Aorta (tissue), 5 donors: ENCODE results near the gene TRMT10A. TPM values are rescaled to one million over a fixed set of nuclear protein-coding genes. Genes with fewer than 3 reads are reported as not detected.
A peak's percentile ranks its signal among the peaks of the same experiment; 100 is the strongest.
"Not testable (repeated sequence)": the region's sequence is repeated elsewhere in the genome, so short reads cannot be mapped to it uniquely, and the experiment has no call there.

Experiments used
- ATAC-seq: fragments of 200-7000 bp; cut with Tn5 transposase; one replicate; pipeline ENCODE4 v1.9.1; 2022; ENCODE audit warnings: moderate library complexity; ENCODE audit not compliant: low FRiP score
- DNase-seq, 2 donors: peaks; one replicate each; pipeline ENCODE4 v3.0.0-alpha.2; 2020
- H3K27ac ChIP-seq, 2 donors: one replicate each; pipeline ENCODE4 v1.5.1; 2013; ENCODE audit warnings: low read length in 2 of 2, mild to moderate bottlenecking in 2 of 2, moderate library complexity in 2 of 2, control low read depth in 1 of 2, inconsistent platforms in 1 of 2, low read depth in 1 of 2
- H3K27me3 ChIP-seq, 2 donors: one replicate each; pipeline ENCODE4 v1.6.1; 2013; ENCODE audit warnings: control low read depth in 1 of 2, low read length in 1 of 2, mild to moderate bottlenecking in 1 of 2, moderate library complexity in 1 of 2; ENCODE audit not compliant: insufficient read depth in 2 of 2, control insufficient read depth in 1 of 2
- H3K36me3 ChIP-seq, 2 donors: one replicate each; pipeline ENCODE4 v1.6.1; 2013; ENCODE audit warnings: control low read depth in 1 of 2, low read length in 1 of 2, mild to moderate bottlenecking in 1 of 2; ENCODE audit not compliant: insufficient read depth in 2 of 2, control insufficient read depth in 1 of 2
- H3K4me1 ChIP-seq, 2 donors: one replicate each; pipeline ENCODE4 v1.6.1; 2013; ENCODE audit warnings: low read length in 2 of 2, control low read depth in 1 of 2, mild to moderate bottlenecking in 1 of 2, moderate library complexity in 1 of 2; ENCODE audit not compliant: insufficient read depth in 2 of 2, control insufficient read depth in 1 of 2
- H3K4me3 ChIP-seq, 2 donors: one replicate each; pipeline ENCODE4 v1.5.1; 2013; ENCODE audit warnings: low read length in 2 of 2, control low read depth in 1 of 2, mild to moderate bottlenecking in 1 of 2
- H3K9me3 ChIP-seq: one replicate; pipeline ENCODE4 v1.6.1; 2013; ENCODE audit warnings: mild to moderate bottlenecking, low read length; ENCODE audit not compliant: control insufficient read depth
- WGBS, 2 donors: extraction: QIAGEN DNeasy Blood & Tissue Kit; methylation state at CpG; one replicate each; pipeline ENCODE4 v1.1.7; 2013; 5-methylcytosine and 5-hydroxymethylcytosine counted together
- intact Hi-C, 2 donors: fragments of 100-400 bp; cut with DNase I; formaldehyde crosslinking; loops; one replicate each; pipeline versions ENCODE4 v1.14.2 to v1.15.0; 2022
- polyA plus RNA-seq, 2 donors: library from polyadenylated mRNA; stranded (reverse); fragments of 200-250 nt; gene quantifications; one replicate each; pipeline ENCODE4 v1.2.3, GENCODE V29; 2013
- total RNA-seq, 2 donors: library from RNA; stranded (reverse); fragmentation: NEBNext Ultra II Directional; extraction: Animal tissue kit (Norgen Biotek cat#: 25700); gene quantifications; one replicate each; pipeline ENCODE4 v1.2.1, GENCODE V29; 2021
- donor health status: healthy with polysubstance abuse.
- donor health status: Bipolar disorder and iron deficiency.
- donor health status: DM: no; HTN: no; CAD: no.
- donor health status: DM: no; HTN: no; CAD: no.
- donor health status: DM: yes; HTN: yes; CAD: no.

TRMT10A gene
- total and polyA plus RNA-seq, 4 donors = 1.1 to 4.6 (median 3.5) TPM

DNA sequence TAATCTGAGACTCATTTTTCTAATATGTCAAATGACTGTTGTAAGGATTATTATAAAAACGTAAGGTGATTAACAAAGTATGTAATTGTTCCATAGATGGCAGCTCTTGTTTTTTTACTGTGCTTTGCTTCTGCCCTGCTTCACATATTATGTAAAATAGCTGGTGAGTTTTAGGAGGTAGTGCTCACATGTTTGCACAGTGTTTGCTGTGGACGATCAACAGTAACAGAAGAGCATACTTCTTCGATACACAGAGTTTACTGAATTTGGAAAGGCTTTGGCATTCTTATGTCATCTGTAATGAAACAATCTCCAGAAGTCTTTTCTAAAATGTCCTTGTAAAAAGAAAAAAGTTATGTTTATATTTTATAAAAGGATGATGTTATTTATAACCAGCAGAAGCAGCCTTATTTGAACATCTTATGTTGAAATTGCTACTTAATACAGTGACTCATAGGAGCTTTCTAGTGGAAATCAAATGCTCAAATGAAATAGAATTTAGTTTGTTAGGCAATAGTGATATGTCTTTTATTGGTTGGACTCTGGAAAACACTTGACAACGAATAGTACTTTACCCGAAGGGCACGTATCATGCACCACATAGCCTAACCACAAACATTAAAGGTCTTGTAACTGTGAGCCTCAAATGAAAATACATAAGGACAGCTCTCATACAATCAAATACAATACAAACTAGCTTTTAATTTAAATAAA is 8.8 kb upstream of the TRMT10A start:
- no peaks in the 10 kb centered on the region for H3K36me3 ChIP-seq
- intact Hi-C loops = no loop called here
- WGBS, 2 donors = 22 to 30% methylated on average over 6 of the region's 6 CpGs
- DNase-seq = no peak
- no peaks in the 10 kb centered on the region for H3K27me3 ChIP-seq
- no peak for ATAC-seq
- H3K9me3 ChIP-seq = no peaks in the 10 kb centered on the region
- H3K4me1 ChIP-seq = peaks cover 0 to 2% of the 10 kb centered on the region in 2 donors
- no peak overlapping the region for H3K27ac ChIP-seq
- H3K4me3 ChIP-seq = peak overlapping the region in 1 of 2 donors; percentile 64

- Histone ChIP-seq H3K27ac (no peak overlapping the region), H3K4me3 (no peak overlapping the region), H3K27me3 (no peaks in the 10 kb centered on the region), H3K4me1 (peaks cover 0 to 2% of the 10 kb centered on the region in 2 donors), H3K9me3 (no peaks in the 10 kb centered on the region), H3K36me3 (no peaks in the 10 kb centered on the region)
- ATAC-seq (no peak), DNase-seq (no peak)
- intact Hi-C loops = no loop called here
- WGBS, 2 donors = 52 to 58% methylated on average over 1 of the region's 1 CpG
These were observed 8.0 kb upstream of the TRMT10A start for GRCh38 chr4:99571883-99572282.

GRCh38 chr4:99564921-99565320 is 1.1 kb upstream of the TRMT10A start:
- Histone ChIP-seq H3K27ac (no peak overlapping the region), H3K9me3 (no peaks in the 10 kb centered on the region), H3K36me3 (no peaks in the 10 kb centered on the region), H3K4me1 (peaks cover 0 to 3% of the 10 kb centered on the region in 2 donors), H3K4me3 (no peak overlapping the region), H3K27me3 (no peaks in the 10 kb centered on the region)
- ATAC-seq (no peak), DNase-seq (no peak)
- intact Hi-C loops = loop anchor here (5.0 kb wide), 6 partner anchors 92 to 327 kb away; partner anchors contain the start of genes C4orf54 (in 1 of the 2) and LAMTOR3 (in 1 of the 2)

DNA sequence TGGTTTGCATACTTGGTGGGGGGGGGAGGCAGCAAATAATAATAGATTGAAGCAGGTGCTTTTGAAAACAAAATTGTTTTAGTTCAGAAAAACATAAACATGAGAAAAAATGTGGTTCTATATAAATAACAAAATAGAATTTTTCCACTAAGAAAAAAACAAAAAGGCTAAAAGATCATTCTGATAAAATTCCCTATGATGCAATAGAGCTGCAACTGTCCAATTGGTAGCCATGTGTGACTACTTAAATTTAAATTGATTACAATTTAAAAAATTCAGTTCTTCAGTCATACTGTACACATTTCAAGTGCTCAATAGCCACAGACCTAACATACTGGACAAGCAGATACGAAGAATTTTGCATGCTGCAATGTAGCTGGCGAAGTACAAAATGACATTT is 11.0 kb downstream of the TRMT10A start:
- Histone ChIP-seq H3K9me3 (no peaks in the 10 kb centered on the region), H3K4me1 (no peaks in the 10 kb centered on the region), H3K4me3 (no peak overlapping the region), H3K27ac (no peak overlapping the region), H3K27me3 (no peaks in the 10 kb centered on the region), H3K36me3 (peaks cover 0 to 2% of the 10 kb centered on the region in 2 donors)
- intact Hi-C loops = no loop called here
- DNase-seq (no peak), ATAC-seq (no peak)
- 98 to 99% methylated on average over 2 of the region's 2 CpGs for WGBS, 2 donors

DNA sequence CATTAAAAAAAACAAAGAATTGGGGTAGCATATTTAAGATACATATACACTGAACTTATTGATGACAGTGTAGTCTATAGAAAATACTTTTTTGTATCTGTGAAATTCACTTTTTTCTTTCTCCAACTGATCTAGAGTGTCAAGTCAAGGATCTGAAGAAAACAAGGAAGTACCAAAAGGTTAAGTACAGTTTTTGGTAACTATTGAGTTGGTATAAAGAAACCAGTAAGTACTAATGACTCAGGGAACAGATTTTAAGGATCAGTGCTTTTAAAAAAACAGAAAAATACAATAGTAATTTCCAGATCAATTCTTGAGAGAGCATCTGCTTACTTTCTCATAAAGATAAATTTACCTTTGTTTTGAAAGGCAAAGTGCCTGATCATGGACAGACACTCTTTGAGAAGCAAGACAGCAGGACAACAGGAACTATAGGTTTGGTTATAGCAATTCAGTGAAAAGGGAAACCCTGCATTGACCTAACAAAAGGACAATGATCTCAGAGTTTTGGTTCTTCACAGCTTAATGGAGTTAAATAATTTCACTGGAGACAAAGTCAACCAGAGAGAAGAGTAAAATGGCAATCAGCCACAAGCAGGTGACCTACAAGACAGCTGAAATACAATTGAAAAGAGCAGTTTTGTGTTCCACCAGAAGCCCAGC is 23.4 kb downstream of the TRMT10A start:
- H3K36me3 ChIP-seq = no peaks in the 10 kb centered on the region
- no peak overlapping the region for H3K27ac ChIP-seq
- no peak overlapping the region for H3K4me3 ChIP-seq
- DNase-seq (no peak), ATAC-seq (no peak)
- H3K4me1 ChIP-seq = no peaks in the 10 kb centered on the region
- H3K9me3 ChIP-seq = no peaks in the 10 kb centered on the region
- no peaks in the 10 kb centered on the region for H3K27me3 ChIP-seq
- intact Hi-C loops = no loop called here

- 69 to 80% methylated on average over 4 of the region's 4 CpGs for WGBS, 2 donors
- no peaks in the 10 kb centered on the region for H3K4me1 ChIP-seq
- H3K9me3 ChIP-seq = no peaks in the 10 kb centered on the region
- DNase-seq (no peak), ATAC-seq (no peak)
- H3K36me3 ChIP-seq = no peaks in the 10 kb centered on the region
- H3K27ac ChIP-seq = no peak overlapping the region
- intact Hi-C loops = no loop called here
- H3K4me3 ChIP-seq = no peak overlapping the region
- no peaks in the 10 kb centered on the region for H3K27me3 ChIP-seq
These were observed 26.2 kb downstream of the TRMT10A start for GRCh38 chr4:99537674-99538073.

GRCh38 chr4:99536848-99537247 is 27.0 kb downstream of the TRMT10A start:
- Histone ChIP-seq H3K4me1 (no peaks in the 10 kb centered on the region), H3K36me3 (no peaks in the 10 kb centered on the region), H3K27ac (no peak overlapping the region), H3K4me3 (no peak overlapping the region), H3K9me3 (no peaks in the 10 kb centered on the region), H3K27me3 (no peaks in the 10 kb centered on the region)
- no peak for ATAC-seq
- intact Hi-C loops = no loop called here
- whole genome bisulfite sequencing, 2 donors = 72% methylated on average over 2 of the region's 2 CpGs
- DNase-seq = no peak

- no peaks in the 10 kb centered on the region for H3K4me1 ChIP-seq
- WGBS, 2 donors = 42 to 73% methylated on average over 2 of the region's 2 CpGs
- ATAC-seq (no peak), DNase-seq (no peak)
- H3K4me3 ChIP-seq = no peak overlapping the region
- H3K36me3 ChIP-seq = no peaks in the 10 kb centered on the region
- H3K9me3 ChIP-seq = no peaks in the 10 kb centered on the region
- intact Hi-C loops = no loop called here
- H3K27ac ChIP-seq = no peak overlapping the region
- no peaks in the 10 kb centered on the region for H3K27me3 ChIP-seq
These were observed 27.6 kb downstream of the TRMT10A start for GRCh38 chr4:99536271-99536670.

DNA sequence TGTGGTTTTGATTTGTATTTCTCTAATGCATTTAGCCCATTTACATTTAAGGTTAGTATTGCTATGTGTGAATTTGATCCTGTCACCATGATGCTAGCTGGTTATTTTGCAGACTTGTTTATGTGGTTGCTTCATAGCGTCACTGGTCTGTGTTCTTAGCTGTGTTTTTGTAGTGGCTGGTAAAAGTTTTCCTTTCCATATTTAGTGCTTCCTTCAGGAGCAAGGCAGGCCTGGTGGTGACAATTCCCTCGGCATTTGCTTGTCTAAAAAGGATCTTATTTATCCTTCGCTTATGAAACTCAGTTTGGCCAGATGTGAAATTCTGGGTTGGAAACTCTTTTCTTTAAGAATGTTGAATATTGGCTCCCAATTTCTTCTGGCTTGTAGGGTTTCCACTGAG is 29.1 kb downstream of the TRMT10A start:
- H3K9me3 ChIP-seq, H3K27me3 ChIP-seq, H3K4me1 ChIP-seq, H3K4me3 ChIP-seq, DNase-seq, intact Hi-C loops, ATAC-seq, H3K36me3 ChIP-seq, H3K27ac ChIP-seq: not testable (repeated sequence)
- WGBS, 2 donors = 22 to 34% methylated on average over 3 of the region's 3 CpGs
